Neural progenitor cell (in vitro differentiated cells): Measurements from ENCODE around the gene SLC6A17.

Experiments used
- CTCF ChIP-seq: fragments of 200-600 bp; sonication (generic); IDR thresholded peaks from 2 replicates; pipeline ENCODE4 v1.5.1; 2017; ENCODE audit warnings: antibody characterized with exemption, mild to moderate bottlenecking
- EZH2phosphoT487 ChIP-seq: fragments of 200-600 bp; sonication (generic); IDR thresholded peaks from 2 replicates; pipeline ENCODE4 v1.6.1; 2017; ENCODE audit warnings: antibody characterized with exemption

GRCh38 chr1:110107867-110108469 is 42.3 kb upstream of the SLC6A17 start:
- TF ChIP-seq CTCF (no peak), EZH2phosphoT487 (no peak)
